Activated CD8-positive, alpha-beta T cell treated with anti-CD3 and anti-CD28 coated beads for 36 hours (primary cell): ENCODE data around the gene AFAP1L1. TPM values are rescaled to one million over a fixed set of nuclear protein-coding genes. Genes with fewer than 3 reads are reported as not detected.
A peak's percentile ranks its signal among the peaks of the same experiment; 100 is the strongest.

Experiments used
- ATAC-seq: fragments of 200-7000 bp; cut with Tn5 transposase; one replicate; pipeline ENCODE4 v1.10.0; 2021; ENCODE audit warnings: mild to moderate bottlenecking, moderate library complexity
- CTCF ChIA-PET: fragments of 350-600 bp; sonication (Branson Sonifier 250); formaldehyde crosslinking; loops from one replicate; lab custom pipeline; 2021; ENCODE audit warnings: antibody characterized with exemption; lab: Charles Lee
- POLR2A ChIA-PET: fragments of 350-600 bp; sonication (Branson Sonifier 250); formaldehyde crosslinking; loops from one replicate; lab custom pipeline; 2021; ENCODE audit warnings: antibody characterized with exemption; lab: Charles Lee
- DNase-seq: peaks from one replicate; pipeline ENCODE4 v3.0.0-alpha.2; 2020
- H3K27ac Mint-ChIP-seq: one replicate; pipeline ENCODE4 v1.8.0; 2021; ENCODE audit warnings: mild to moderate bottlenecking, mixed read lengths
- H3K27me3 Mint-ChIP-seq: one replicate; pipeline ENCODE4 v1.8.0; 2021; ENCODE audit warnings: mixed read lengths
- H3K36me3 Mint-ChIP-seq: one replicate; pipeline ENCODE4 v1.8.0; 2021; ENCODE audit warnings: low read depth, mixed read lengths
- H3K4me1 Mint-ChIP-seq: one replicate; pipeline ENCODE4 v1.8.0; 2021; ENCODE audit warnings: low read depth, mixed read lengths
- H3K4me3 Mint-ChIP-seq: one replicate; pipeline ENCODE4 v1.8.0; 2021; ENCODE audit warnings: mild to moderate bottlenecking, moderate library complexity, mixed read lengths
- H3K9me3 Mint-ChIP-seq: one replicate; pipeline ENCODE4 v1.8.0; 2021; ENCODE audit warnings: mixed read lengths
- intact Hi-C: fragments of 100-400 bp; cut with micrococcal nuclease; formaldehyde crosslinking; loops from one replicate; pipeline ENCODE4 v1.10.0; 2022
- total RNA-seq, 2 experiments: library from RNA; stranded (reverse); gene quantifications; one replicate each; pipeline ENCODE4 v1.2.3, GENCODE V29; 2021
- TF ChIP-seq, protein P1 (sequence below): fragments of 200-600 bp; IDR thresholded peaks from one replicate; pipeline ENCODE4 v1.8.0; 2022; ENCODE audit warnings: antibody characterized with exemption, mild to moderate bottlenecking

Gene AFAP1L1
- total RNA-seq, 2 experiments from 2014 or later, result 1.3 to 1.6 TPM

DNA sequence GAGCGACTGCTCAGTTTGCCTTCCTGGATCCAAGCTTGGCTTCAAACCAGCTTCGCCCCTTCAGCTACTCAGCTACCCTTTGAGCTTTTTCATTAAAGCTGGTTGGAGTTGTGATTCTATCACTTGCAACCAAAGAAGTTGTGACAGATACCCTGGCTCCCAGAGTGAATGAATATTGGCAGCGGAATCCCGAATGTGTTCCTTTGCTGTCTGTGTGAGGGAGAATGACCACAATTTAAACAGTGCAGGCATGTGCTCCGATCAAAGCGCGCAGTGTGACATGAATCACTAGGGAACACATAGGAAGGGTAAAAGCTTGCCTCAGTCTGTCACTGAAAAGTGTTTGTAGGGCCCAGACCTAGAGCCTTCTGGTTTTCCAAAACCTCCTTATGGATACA is 6.6 kb upstream of the AFAP1L1 start:
- Mint-ChIP-seq H3K36me3 (peaks cover 2% of the 10 kb centered on the region), H3K9me3 (peaks cover 6% of the 10 kb centered on the region), H3K4me3 (no peak overlapping the region), H3K27me3 (peaks cover 6% of the 10 kb centered on the region), H3K4me1 (no peaks in the 10 kb centered on the region), H3K27ac (no peak overlapping the region)
- TF ChIP-seq, protein P1, sequence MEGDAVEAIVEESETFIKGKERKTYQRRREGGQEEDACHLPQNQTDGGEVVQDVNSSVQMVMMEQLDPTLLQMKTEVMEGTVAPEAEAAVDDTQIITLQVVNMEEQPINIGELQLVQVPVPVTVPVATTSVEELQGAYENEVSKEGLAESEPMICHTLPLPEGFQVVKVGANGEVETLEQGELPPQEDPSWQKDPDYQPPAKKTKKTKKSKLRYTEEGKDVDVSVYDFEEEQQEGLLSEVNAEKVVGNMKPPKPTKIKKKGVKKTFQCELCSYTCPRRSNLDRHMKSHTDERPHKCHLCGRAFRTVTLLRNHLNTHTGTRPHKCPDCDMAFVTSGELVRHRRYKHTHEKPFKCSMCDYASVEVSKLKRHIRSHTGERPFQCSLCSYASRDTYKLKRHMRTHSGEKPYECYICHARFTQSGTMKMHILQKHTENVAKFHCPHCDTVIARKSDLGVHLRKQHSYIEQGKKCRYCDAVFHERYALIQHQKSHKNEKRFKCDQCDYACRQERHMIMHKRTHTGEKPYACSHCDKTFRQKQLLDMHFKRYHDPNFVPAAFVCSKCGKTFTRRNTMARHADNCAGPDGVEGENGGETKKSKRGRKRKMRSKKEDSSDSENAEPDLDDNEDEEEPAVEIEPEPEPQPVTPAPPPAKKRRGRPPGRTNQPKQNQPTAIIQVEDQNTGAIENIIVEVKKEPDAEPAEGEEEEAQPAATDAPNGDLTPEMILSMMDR, result no peak
- intact Hi-C loops, result no loop called here
- ATAC-seq (no peak), DNase-seq (no peak)
- ChIA-PET CTCF (interaction anchor here (0.7 to 4.5 kb wide), 5 partner anchors 14 to 125 kb away, joined by 4 to 39 read pairs (median 4); partner anchors contain the start of gene ABLIM3), POLR2A (no interaction called here)

DNA sequence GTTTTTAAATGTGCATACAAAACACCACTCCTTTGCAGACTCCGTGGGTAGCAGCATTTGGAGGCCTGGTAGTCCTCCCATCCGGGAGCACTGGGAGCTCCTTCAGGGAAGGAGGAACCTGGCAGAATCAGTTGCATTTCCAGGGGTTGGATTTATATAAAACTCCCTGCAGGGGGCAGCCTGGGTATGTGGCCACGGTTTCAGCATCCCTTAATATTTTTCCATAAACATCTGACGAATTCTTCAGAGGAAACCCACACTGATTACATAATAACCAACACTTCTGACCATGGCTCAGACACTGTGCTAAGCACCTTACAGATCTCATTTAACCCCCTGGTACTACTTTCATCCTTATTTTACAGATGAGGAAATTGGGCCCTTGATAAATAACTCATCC is 6.1 kb upstream of the AFAP1L1 start:
- POLR2A ChIA-PET, result no interaction called here
- ATAC-seq (no peak), DNase-seq (no peak)
- intact Hi-C loops, result no loop called here
- CTCF ChIA-PET, result interaction anchor here (0.7 to 4.5 kb wide), 6 partner anchors 14 to 126 kb away, joined by 4 to 39 read pairs (median 4); partner anchors contain the start of gene ABLIM3
- Mint-ChIP-seq H3K9me3 (peaks cover 6% of the 10 kb centered on the region), H3K27ac (no peak overlapping the region), H3K4me3 (no peak overlapping the region), H3K4me1 (no peaks in the 10 kb centered on the region), H3K27me3 (peaks cover 7% of the 10 kb centered on the region), H3K36me3 (peaks cover 2% of the 10 kb centered on the region)
- TF ChIP-seq, protein P1, result no peak

DNA sequence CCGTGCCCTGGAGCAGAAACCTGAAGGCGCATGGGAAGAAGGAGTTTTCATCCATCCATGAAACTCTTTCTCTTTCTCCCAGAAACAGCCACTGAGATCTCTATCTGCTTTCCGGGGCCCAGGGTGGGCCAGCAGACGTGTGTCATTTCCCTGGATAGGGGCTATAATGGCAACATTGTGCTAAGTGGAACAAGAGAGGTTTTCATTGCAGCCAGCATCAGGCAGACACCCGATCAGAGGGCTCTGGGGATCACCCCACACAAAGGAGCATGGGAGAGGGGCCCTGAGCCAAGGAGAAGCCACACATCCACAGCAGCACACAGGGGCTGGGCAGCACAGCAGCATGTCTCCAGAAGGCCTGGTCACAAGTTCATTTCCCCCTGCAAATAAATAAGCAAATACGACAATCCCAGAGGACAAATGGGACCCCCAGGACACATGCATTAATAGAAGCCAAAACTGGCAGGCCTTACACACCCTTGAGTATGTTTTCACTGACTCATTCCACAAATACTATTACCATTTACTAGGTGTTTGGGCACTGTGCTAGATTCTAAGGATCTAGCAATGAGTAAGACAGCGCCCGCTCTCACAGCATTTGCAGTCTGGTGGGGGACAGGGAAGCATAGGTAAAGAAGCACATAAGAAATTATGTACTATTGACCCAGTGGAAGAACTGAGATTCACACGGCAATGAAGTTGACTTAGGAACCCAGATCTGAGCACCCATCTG is 4.3 kb upstream of the AFAP1L1 start:
- H3K27ac Mint-ChIP-seq, result no peak overlapping the region
- H3K27me3 Mint-ChIP-seq, result peaks cover 16% of the 10 kb centered on the region
- H3K36me3 Mint-ChIP-seq, result peaks cover 2% of the 10 kb centered on the region
- TF ChIP-seq, protein P1, result no peak
- H3K4me3 Mint-ChIP-seq, result no peak overlapping the region
- intact Hi-C loops, result no loop called here
- H3K4me1 Mint-ChIP-seq, result peaks cover 6% of the 10 kb centered on the region
- H3K9me3 Mint-ChIP-seq, result peaks cover 6% of the 10 kb centered on the region
- no peak for ATAC-seq
- POLR2A ChIA-PET, result no interaction called here
- no peak for DNase-seq
- CTCF ChIA-PET, result interaction anchor here (1.3 to 4.5 kb wide), 4 partner anchors 12 to 128 kb away, joined by 5 to 39 read pairs (median 21); partner anchors contain the start of gene ABLIM3

DNA sequence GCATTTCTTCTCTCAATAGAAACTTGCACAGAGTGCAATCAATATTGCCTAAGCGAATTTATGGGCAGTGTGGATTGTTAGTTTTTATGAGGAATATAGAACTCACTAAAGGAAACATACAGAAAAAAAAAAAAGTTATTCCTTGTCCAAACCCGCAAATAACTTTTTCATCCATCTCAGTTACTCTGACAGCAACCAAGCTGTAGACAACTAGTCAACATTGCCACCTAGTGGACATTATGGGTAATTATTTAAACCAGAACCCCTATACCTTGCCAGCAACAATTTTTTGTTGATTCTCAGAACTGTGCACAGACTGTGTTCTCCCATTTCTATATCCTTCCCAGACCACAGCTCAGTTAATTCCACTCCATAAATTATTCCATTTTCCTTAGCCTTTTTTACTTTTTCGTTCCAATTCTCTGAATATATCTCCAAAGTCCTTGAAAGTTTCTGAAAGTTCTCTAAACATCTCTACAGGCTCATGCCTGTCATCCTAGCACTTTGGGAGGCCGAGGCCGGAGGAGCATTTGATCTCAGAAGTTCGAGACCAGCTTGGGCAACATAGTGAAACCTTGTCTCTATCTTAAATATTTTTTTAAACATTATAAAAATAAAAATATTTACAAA is 2.6 kb upstream of the AFAP1L1 start:
- intact Hi-C loops, result loop anchor here (2.0 kb wide), 1 partner anchor 128 kb away; the partner anchor contains the start of gene ABLIM3
- H3K27ac Mint-ChIP-seq, result no peak overlapping the region
- peaks cover 2% of the 10 kb centered on the region for H3K36me3 Mint-ChIP-seq
- peaks cover 6% of the 10 kb centered on the region for H3K9me3 Mint-ChIP-seq
- TF ChIP-seq, protein P1, result peak; percentile 97
- ChIA-PET CTCF (interaction anchor here (0.7 to 3.6 kb wide), 21 partner anchors 9 to 703 kb away, joined by 3 to 37 read pairs (median 4); partner anchors contain the start of gene ABLIM3), POLR2A (interaction anchor here (0.7 kb wide), 1 partner anchor 405 kb away, joined by 3 read pairs; no protein-coding TSS in a partner anchor)
- no peak for DNase-seq
- peak; percentile 52 for ATAC-seq
- H3K27me3 Mint-ChIP-seq, result peaks cover 24% of the 10 kb centered on the region
- no peak overlapping the region for H3K4me3 Mint-ChIP-seq
- peaks cover 6% of the 10 kb centered on the region for H3K4me1 Mint-ChIP-seq
